Measurements from ENCODE around the gene PLXDC1. TPM values are rescaled to one million over a fixed set of nuclear protein-coding genes. Genes with fewer than 3 reads are reported as not detected.

Gene PLXDC1
- polyA plus RNA-seq (2012; ENCODE audit: insufficient read depth, insufficient read length): 1.4 TPM

GRCh38 chr17:39151150-39151942, at the start of gene PLXDC1:
Gene PLXDC1 (minus strand): TSS chr17:39151637. CDS start chr17:39151437, 200 bp downstream.
- H3K4me3 ChIP-seq (ENCODE audit: low read length): peak within 1 kb of the TSS; percentile 74
- DNase-seq (ENCODE audit: low read depth, low spot score): no peak

- no peak for DNase-seq (ENCODE audit: low read depth, low spot score)
These were observed 49.6 kb upstream of the PLXDC1 start for GRCh38 chr17:39200957-39201510.

GRCh38 chr17:39200070-39200879, 48.8 kb upstream of the PLXDC1 start, which contains the start of gene RPL19:
Gene RPL19 (plus strand): TSS chr17:39200283. CDS start chr17:39200345, 62 bp downstream.
- DNase-seq (ENCODE audit: low read depth, low spot score): no peak
- peak within 1 kb of the TSS; percentile 100 for H3K4me3 ChIP-seq (ENCODE audit: low read length)

More at GRCh38 chr17:39200957-39201510, 49.6 kb upstream of the PLXDC1 start:
- peak overlapping the region; percentile 100 for H3K4me3 ChIP-seq (ENCODE audit: low read length)

GRCh38 chr17:39199820-39200069, 48.3 kb upstream of the PLXDC1 start:
- DNase-seq (ENCODE audit: low read depth, low spot score): peak; percentile 96
- peak overlapping the region; percentile 100 for H3K4me3 ChIP-seq (ENCODE audit: low read length)

GRCh38 chr17:39198186-39198566, 46.7 kb upstream of the PLXDC1 start:
- DNase-seq (ENCODE audit: low read depth, low spot score): no peak
- peak overlapping the region; percentile 80 for H3K4me3 ChIP-seq (ENCODE audit: low read length)

- no peak for DNase-seq (ENCODE audit: low read depth, low spot score)
- H3K4me3 ChIP-seq (ENCODE audit: low read length): peak within 1 kb of the TSS; percentile 80
These were observed 46.1 kb upstream of the PLXDC1 start, which contains the start of gene CACNB1 for GRCh38 chr17:39197380-39198185. Gene CACNB1 (minus strand): TSS chr17:39197669. CDS start chr17:39197495, 174 bp downstream.

- no peak for DNase-seq (ENCODE audit: low read depth, low spot score)
These were observed 45.4 kb upstream of the PLXDC1 start for GRCh38 chr17:39196808-39197291.

GRCh38 chr17:39196241-39196807, 44.9 kb upstream of the PLXDC1 start:
- H3K4me3 ChIP-seq (ENCODE audit: low read length): peak overlapping the region; percentile 80
- DNase-seq (ENCODE audit: low read depth, low spot score): no peak

More at GRCh38 chr17:39196808-39197291, 45.4 kb upstream of the PLXDC1 start:
- H3K4me3 ChIP-seq (ENCODE audit: low read length): peak overlapping the region; percentile 80

- H3K4me3 ChIP-seq (ENCODE audit: low read length): no peak overlapping the region
- no peak for DNase-seq (ENCODE audit: low read depth, low spot score)
These were observed 44.2 kb upstream of the PLXDC1 start for GRCh38 chr17:39195568-39196160.

GRCh38 chr17:39194985-39195524, 43.6 kb upstream of the PLXDC1 start:
- DNase-seq (ENCODE audit: low read depth, low spot score): no peak
- H3K4me3 ChIP-seq (ENCODE audit: low read length): no peak overlapping the region

- H3K4me3 ChIP-seq (ENCODE audit: low read length): no peak overlapping the region
- no peak for DNase-seq (ENCODE audit: low read depth, low spot score)
These were observed 42.9 kb upstream of the PLXDC1 start for GRCh38 chr17:39194089-39194984.

GRCh38 chr17:39193346-39193745, 41.9 kb upstream of the PLXDC1 start:
- no peak for DNase-seq (ENCODE audit: low read depth, low spot score)
- H3K4me3 ChIP-seq (ENCODE audit: low read length): no peak overlapping the region

- DNase-seq (ENCODE audit: low read depth, low spot score): no peak
- H3K4me3 ChIP-seq (ENCODE audit: low read length): no peak overlapping the region
These were observed 41.5 kb upstream of the PLXDC1 start for GRCh38 chr17:39192901-39193300.

- no peak for DNase-seq (ENCODE audit: low read depth, low spot score)
These were observed 40.5 kb upstream of the PLXDC1 start for GRCh38 chr17:39191750-39192510.

GRCh38 chr17:39187152-39187830, 35.9 kb upstream of the PLXDC1 start:
- DNase-seq (ENCODE audit: low read depth, low spot score): no peak
- H3K4me3 ChIP-seq (ENCODE audit: low read length): no peak overlapping the region

More at GRCh38 chr17:39191750-39192510, 40.5 kb upstream of the PLXDC1 start:
- no peak overlapping the region for H3K4me3 ChIP-seq (ENCODE audit: low read length)

All from Jurkat, Clone E6-1 (cell line).